ENCODE data around the gene NXNL2. TPM values are rescaled to one million over a fixed set of nuclear protein-coding genes. Genes with fewer than 3 reads are reported as not detected.

Gene NXNL2
- total RNA-seq = 4.1 and 6.0 TPM in 2 replicates

DNA sequence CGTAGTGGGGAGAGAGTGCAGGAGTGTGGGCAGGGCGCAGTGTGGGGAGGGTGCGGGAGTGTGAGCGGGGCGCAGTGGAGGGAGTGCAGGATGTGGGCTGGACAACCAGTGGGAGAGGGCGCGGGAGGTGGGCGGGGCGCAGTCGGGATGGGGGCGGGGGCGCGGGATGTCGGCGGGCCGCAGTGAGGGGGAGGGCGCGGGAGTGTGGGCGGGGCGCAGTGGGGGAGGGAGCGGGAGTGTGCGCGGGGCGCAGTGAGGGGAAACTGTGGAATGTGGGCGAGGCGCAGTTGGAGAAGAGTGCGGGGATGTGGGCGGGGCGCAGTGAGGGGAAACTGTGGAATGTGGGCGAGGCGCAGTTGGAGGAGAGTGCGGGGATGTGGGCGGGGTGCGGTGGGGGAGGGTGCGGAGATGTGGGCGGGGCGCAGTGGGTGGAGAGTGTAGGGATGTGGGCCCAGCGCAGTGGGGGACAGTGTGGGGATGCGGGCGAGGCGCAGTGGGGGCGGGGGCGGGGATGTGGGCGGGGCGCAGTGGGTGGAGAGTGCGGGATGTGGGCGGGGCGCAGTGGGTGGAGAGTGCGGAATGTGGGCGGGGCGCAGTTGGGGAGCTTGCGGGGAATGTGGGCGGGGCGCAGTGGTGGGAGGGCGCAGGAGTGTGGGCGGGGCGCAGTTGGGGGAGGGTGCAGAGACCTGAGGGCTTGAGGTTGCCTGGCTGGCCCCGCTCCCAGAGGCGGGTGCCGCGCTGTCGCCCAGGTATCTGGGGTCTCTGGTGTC is at the start of gene NXNL2:
TSS of gene NXNL2 (plus strand) at position 723 of the 770 bp plus-strand sequence. CDS start 257 bp downstream, outside the sequence.

Other genes starting within 250 kb of the NXNL2 start
- gene SPIN1, start 146.7 kb upstream of the NXNL2 start, total RNA-seq = 154 and 167 TPM in 2 replicates